WTC11 (cell line): ENCODE data around the gene PFKFB3. TPM values are rescaled to one million over a fixed set of nuclear protein-coding genes. Genes with fewer than 3 reads are reported as not detected.
"Not testable (repeated sequence)": the region's sequence is repeated elsewhere in the genome, so short reads cannot be mapped to it uniquely, and the experiment has no call there.

Experiments used
- ATAC-seq: fragments of 200-7000 bp; cut with Tn5 transposase; 2 replicates; pipeline ENCODE4 v1.10.0; 2021; ENCODE audit warnings: mild to moderate bottlenecking, moderate library complexity
- CTCF ChIA-PET: fragments of 300-600 bp; sonication (Branson Sonifier 250); formaldehyde crosslinking; loops from one replicate; lab custom pipeline; 2021; ENCODE audit warnings: antibody characterized with exemption; lab: Charles Lee
- POLR2A ChIA-PET: fragments of 350-600 bp; sonication (Branson Sonifier 250); formaldehyde crosslinking; loops from one replicate; lab custom pipeline; 2021; ENCODE audit warnings: antibody characterized with exemption; lab: Charles Lee
- DNase-seq: peaks from one replicate; pipeline ENCODE4 v3.0.0; 2021; ENCODE audit warnings: low spot score
- H3K27ac Mint-ChIP-seq: 2 replicates; pipeline ENCODE4 v1.8.0; 2021; ENCODE audit warnings: mixed read lengths
- H3K27me3 Mint-ChIP-seq: 2 replicates; pipeline ENCODE4 v1.8.0; 2021; ENCODE audit warnings: low read depth, mild to moderate bottlenecking, moderate library complexity, mixed read lengths
- H3K36me3 Mint-ChIP-seq: 2 replicates; pipeline ENCODE4 v1.8.0; 2021; ENCODE audit warnings: mixed read lengths
- H3K4me1 Mint-ChIP-seq: 2 replicates; pipeline ENCODE4 v1.8.0; 2022; ENCODE audit warnings: mixed read lengths
- H3K4me3 Mint-ChIP-seq: 2 replicates; pipeline ENCODE4 v1.8.0; 2021; ENCODE audit warnings: mild to moderate bottlenecking, moderate library complexity, mixed read lengths
- H3K9me3 Mint-ChIP-seq: 2 replicates; pipeline ENCODE4 v1.8.0; 2021; ENCODE audit warnings: mixed read lengths
- AFF4 ChIP-seq: sonication (generic); formaldehyde crosslinking; IDR thresholded peaks from 2 replicates; pipeline ENCODE4 v1.8.1; 2023; ENCODE audit warnings: mild to moderate bottlenecking, missing genetic modification reagents, borderline replicate concordance
- IRF1 ChIP-seq: sonication (generic); formaldehyde crosslinking; IDR thresholded peaks from 2 replicates; pipeline ENCODE4 v1.8.0; 2023; ENCODE audit warnings: missing genetic modification reagents
- IRF2 ChIP-seq: sonication (generic); formaldehyde crosslinking; IDR thresholded peaks from 2 replicates; pipeline ENCODE4 v1.8.0; 2022; ENCODE audit warnings: low read depth, missing genetic modification reagents, borderline replicate concordance
- MAX ChIP-seq: sonication (generic); formaldehyde crosslinking; IDR thresholded peaks from 2 replicates; pipeline ENCODE4 v1.8.0; 2022; ENCODE audit warnings: mild to moderate bottlenecking, missing genetic modification reagents
- MYBL2 ChIP-seq: sonication (generic); formaldehyde crosslinking; IDR thresholded peaks from 2 replicates; pipeline ENCODE4 v1.8.1; 2023; ENCODE audit warnings: mild to moderate bottlenecking, moderate library complexity, missing genetic modification reagents
- ZMAT4 ChIP-seq: fragments of 250-450 bp; sonication (Bioruptor Pico); IDR thresholded peaks from 2 replicates; pipeline ENCODE4 v1.9.0; 2021; ENCODE audit warnings: mild to moderate bottlenecking
- ZNF138 ChIP-seq: sonication (generic); formaldehyde crosslinking; conservative IDR thresholded peaks from 2 replicates; pipeline ENCODE4 v1.8.1; 2022; ENCODE audit warnings: mild to moderate bottlenecking, moderate library complexity, missing genetic modification reagents
- ZNF281 ChIP-seq: sonication (generic); formaldehyde crosslinking; IDR thresholded peaks from 2 replicates; pipeline ENCODE4 v1.8.0; 2023; ENCODE audit warnings: mild to moderate bottlenecking, missing genetic modification reagents
- ZNF396 ChIP-seq: fragments of 250-450 bp; sonication (Bioruptor Pico); IDR thresholded peaks from 2 replicates; pipeline ENCODE4 v1.8.0; 2021; ENCODE audit warnings: mild to moderate bottlenecking, moderate library complexity, borderline replicate concordance
- ZNF512 ChIP-seq: sonication (generic); formaldehyde crosslinking; IDR thresholded peaks from 2 replicates; pipeline ENCODE4 v1.8.1; 2022; ENCODE audit warnings: missing genetic modification reagents, borderline replicate concordance
- ZNF671 ChIP-seq: fragments of 250-450 bp; sonication (Bioruptor Pico); IDR thresholded peaks from 2 replicates; pipeline ENCODE4 v1.8.0; 2021; ENCODE audit warnings: mild to moderate bottlenecking
- total RNA-seq: library from RNA; stranded (reverse); gene quantifications from 3 replicates; pipeline ENCODE4 v1.2.3, GENCODE V29; 2021
- TF ChIP-seq, protein P1 (sequence below): sonication (generic); formaldehyde crosslinking; IDR thresholded peaks from 2 replicates; pipeline ENCODE4 v1.8.1; 2023; ENCODE audit warnings: mild to moderate bottlenecking, missing genetic modification reagents

Gene PFKFB3
- total RNA-seq, 1 experiment from 2014 or later: 30.6 TPM

- no peak overlapping the region for H3K27ac Mint-ChIP-seq
- no peak overlapping the region for H3K4me3 Mint-ChIP-seq
- no peaks in the 10 kb centered on the region for H3K27me3 Mint-ChIP-seq
- ChIA-PET CTCF (interaction anchor here (1.6 kb wide), 1 partner anchor 154 kb away, joined by 6 read pairs; no protein-coding TSS in a partner anchor), POLR2A (no interaction called here)
- H3K9me3 Mint-ChIP-seq: no peaks in the 10 kb centered on the region
- DNase-seq (no peak), ATAC-seq (no peak)
- no peak for TF ChIP-seq ZNF138 (CRISPR knock-in tag)
- no peak for TF ChIP-seq ZNF512 (CRISPR knock-in tag)
- TF ChIP-seq ZMAT4: no peak
- TF ChIP-seq IRF1: no peak
- TF ChIP-seq IRF2 (CRISPR knock-in tag): no peak
- TF ChIP-seq, protein P1, sequence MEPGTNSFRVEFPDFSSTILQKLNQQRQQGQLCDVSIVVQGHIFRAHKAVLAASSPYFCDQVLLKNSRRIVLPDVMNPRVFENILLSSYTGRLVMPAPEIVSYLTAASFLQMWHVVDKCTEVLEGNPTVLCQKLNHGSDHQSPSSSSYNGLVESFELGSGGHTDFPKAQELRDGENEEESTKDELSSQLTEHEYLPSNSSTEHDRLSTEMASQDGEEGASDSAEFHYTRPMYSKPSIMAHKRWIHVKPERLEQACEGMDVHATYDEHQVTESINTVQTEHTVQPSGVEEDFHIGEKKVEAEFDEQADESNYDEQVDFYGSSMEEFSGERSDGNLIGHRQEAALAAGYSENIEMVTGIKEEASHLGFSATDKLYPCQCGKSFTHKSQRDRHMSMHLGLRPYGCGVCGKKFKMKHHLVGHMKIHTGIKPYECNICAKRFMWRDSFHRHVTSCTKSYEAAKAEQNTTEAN (CRISPR knock-in tag): no peak
- H3K4me1 Mint-ChIP-seq: no peaks in the 10 kb centered on the region
- no peaks in the 10 kb centered on the region for H3K36me3 Mint-ChIP-seq
These were observed 44.4 kb downstream of the PFKFB3 start for GRCh38 chr10:6247041-6247712.

DNA sequence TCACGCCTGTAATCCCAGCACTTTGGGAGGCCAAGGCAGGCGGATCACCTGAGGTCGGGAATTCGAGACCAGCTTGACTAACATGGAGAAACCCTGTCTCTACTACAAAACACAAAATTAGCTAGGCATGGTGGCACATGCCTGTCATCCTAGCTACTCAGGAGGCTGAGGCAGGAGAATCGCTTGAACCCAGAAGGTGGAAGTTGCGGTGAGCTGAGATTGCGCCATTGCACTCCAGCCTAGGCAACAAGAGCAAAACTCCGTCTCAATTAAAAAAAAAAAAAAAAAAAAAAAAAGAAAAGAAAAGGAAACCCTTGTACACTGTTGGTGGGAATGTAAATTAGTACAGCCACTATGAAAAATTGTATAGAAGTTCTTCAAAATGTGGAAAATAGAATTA lies 46.2 kb downstream of the PFKFB3 start:
- not testable (repeated sequence) for ATAC-seq, H3K36me3 Mint-ChIP-seq

GRCh38 chr10:6249698-6250097 lies 47.0 kb downstream of the PFKFB3 start:
- POLR2A ChIA-PET: interaction anchor here (0.7 kb wide), 1 partner anchor 13 kb away, joined by 3 read pairs; no protein-coding TSS in a partner anchor
- Mint-ChIP-seq H3K4me1 (no peaks in the 10 kb centered on the region), H3K4me3 (no peak overlapping the region), H3K36me3 (no peaks in the 10 kb centered on the region), H3K27me3 (no peaks in the 10 kb centered on the region), H3K27ac (no peak overlapping the region), H3K9me3 (no peaks in the 10 kb centered on the region)
- DNase-seq (no peak), ATAC-seq (no peak)
- TF ChIP-seq, protein P1 (CRISPR knock-in tag): no peak
- no peak for TF ChIP-seq MYBL2
- CTCF ChIA-PET: no interaction called here

More for the DNA sequence above, 46.2 kb downstream of the PFKFB3 start:
- H3K4me1 Mint-ChIP-seq, H3K27ac Mint-ChIP-seq, H3K9me3 Mint-ChIP-seq, H3K27me3 Mint-ChIP-seq, DNase-seq, H3K4me3 Mint-ChIP-seq: not testable (repeated sequence)
- POLR2A ChIA-PET: interaction anchor here (0.6 kb wide), 1 partner anchor 430 kb away, joined by 3 read pairs; no protein-coding TSS in a partner anchor
- CTCF ChIA-PET: interaction anchor here (0.6 to 0.7 kb wide), 2 partner anchors 17 to 158 kb away, joined by 5 read pairs; no protein-coding TSS in a partner anchor

DNA sequence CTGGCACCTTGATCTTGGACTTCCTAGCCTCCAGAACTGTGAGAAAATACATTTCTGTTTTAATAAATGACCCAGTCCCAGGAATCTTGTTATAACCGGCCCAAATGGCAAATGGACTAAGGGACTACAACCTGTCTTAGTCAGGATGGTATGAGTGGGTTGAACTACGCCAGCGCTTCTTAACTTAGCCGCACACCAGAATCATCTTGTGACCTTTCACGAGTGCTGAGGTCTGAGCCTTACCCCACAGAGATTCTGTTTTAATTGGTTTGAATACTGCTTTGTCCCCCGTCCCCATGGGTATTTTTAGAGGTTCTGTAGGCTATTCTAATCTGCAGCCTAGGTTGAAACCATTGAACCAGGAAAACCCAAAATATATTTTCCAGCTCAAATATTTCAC lies 48.0 kb downstream of the PFKFB3 start:
- DNase-seq: no peak
- CTCF ChIA-PET: no interaction called here
- TF ChIP-seq ZNF671 (CRISPR knock-in tag) (no peak), ZNF138 (CRISPR knock-in tag) (no peak), ZNF281 (no peak), MAX (CRISPR knock-in tag) (no peak), AFF4 (CRISPR knock-in tag) (no peak), ZNF396 (no peak), IRF1 (no peak)

More for the DNA sequence above, 48.0 kb downstream of the PFKFB3 start:
- POLR2A ChIA-PET: no interaction called here
- H3K36me3 Mint-ChIP-seq: no peaks in the 10 kb centered on the region
- H3K4me3 Mint-ChIP-seq: no peak overlapping the region
- H3K27ac Mint-ChIP-seq: no peak overlapping the region
- no peaks in the 10 kb centered on the region for H3K4me1 Mint-ChIP-seq
- no peak for ATAC-seq
- no peaks in the 10 kb centered on the region for H3K27me3 Mint-ChIP-seq
- no peaks in the 10 kb centered on the region for H3K9me3 Mint-ChIP-seq
